HG02943 (cell line): Measurements from ENCODE around the gene TCF4.

Source experiments
- ATAC-seq: cut with Tn5 transposase; IDR thresholded peaks from one replicate; pipeline ENCODE4 v1.9.1; 2021; ENCODE audit warnings: mild to moderate bottlenecking, low read depth, moderate library complexity; ENCODE audit not compliant: unreplicated experiment

The TCF4 gene

GRCh38 chr18:55221622-55222021 lies 366.4 kb downstream of the TCF4 start:
- no peak for ATAC-seq

- ATAC-seq = peak; percentile 79
Measured at GRCh38 chr18:55220523-55220922, 367.5 kb downstream of the TCF4 start.

- no peak for ATAC-seq
Measured at GRCh38 chr18:55219823-55220222, 368.2 kb downstream of the TCF4 start.

- ATAC-seq = no peak
Measured at GRCh38 chr18:55219059-55219458, 368.9 kb downstream of the TCF4 start.

GRCh38 chr18:55214969-55215368 lies 373.0 kb downstream of the TCF4 start:
- ATAC-seq = no peak

GRCh38 chr18:55214534-55214933 lies 373.5 kb downstream of the TCF4 start:
- ATAC-seq = no peak

- ATAC-seq = no peak
Measured at GRCh38 chr18:55213586-55213985, 374.4 kb downstream of the TCF4 start.

GRCh38 chr18:55206927-55207326 lies 381.1 kb downstream of the TCF4 start:
- no peak for ATAC-seq

GRCh38 chr18:55202232-55202917 lies 385.6 kb downstream of the TCF4 start:
- no peak for ATAC-seq

GRCh38 chr18:55199291-55199963 lies 388.6 kb downstream of the TCF4 start:
- no peak for ATAC-seq

GRCh38 chr18:55195863-55196262 lies 392.1 kb downstream of the TCF4 start:
- ATAC-seq = no peak

GRCh38 chr18:55189972-55190371 lies 398.0 kb downstream of the TCF4 start:
- no peak for ATAC-seq

GRCh38 chr18:55186588-55186987 lies 401.4 kb downstream of the TCF4 start:
- ATAC-seq = no peak

GRCh38 chr18:55185391-55185790 lies 402.6 kb downstream of the TCF4 start:
- ATAC-seq = no peak

- no peak for ATAC-seq
Measured at GRCh38 chr18:55179835-55180234, 408.2 kb downstream of the TCF4 start.

- ATAC-seq = no peak
Measured at GRCh38 chr18:55179425-55179824, 408.6 kb downstream of the TCF4 start.

- no peak for ATAC-seq
Measured at GRCh38 chr18:55173291-55173690, 414.7 kb downstream of the TCF4 start.
